Choroid plexus epithelial cell (primary cell): ENCODE measurements around the gene ZNF672.
"Not testable (repeated sequence)": the region's sequence is repeated elsewhere in the genome, so short reads cannot be mapped to it uniquely, and the experiment has no call there.

Experiments
- DNase-seq: peaks from one replicate; pipeline ENCODE4 v3.0.0-alpha.2; 2010; ENCODE audit warnings: low read depth
- H3K4me3 ChIP-seq: 2 replicates; pipeline ENCODE4 v1.5.1; 2011; ENCODE audit warnings: low read depth, mild to moderate bottlenecking, control low read depth, low read length, moderate library complexity
- TF ChIP-seq, protein P1 (sequence below): conservative IDR thresholded peaks from 2 replicates; pipeline ENCODE4 v1.5.1; 2011; ENCODE audit warnings: low read depth, mild to moderate bottlenecking, control low read depth, inconsistent platforms, low read length, moderate library complexity

The ZNF672 gene

DNA sequence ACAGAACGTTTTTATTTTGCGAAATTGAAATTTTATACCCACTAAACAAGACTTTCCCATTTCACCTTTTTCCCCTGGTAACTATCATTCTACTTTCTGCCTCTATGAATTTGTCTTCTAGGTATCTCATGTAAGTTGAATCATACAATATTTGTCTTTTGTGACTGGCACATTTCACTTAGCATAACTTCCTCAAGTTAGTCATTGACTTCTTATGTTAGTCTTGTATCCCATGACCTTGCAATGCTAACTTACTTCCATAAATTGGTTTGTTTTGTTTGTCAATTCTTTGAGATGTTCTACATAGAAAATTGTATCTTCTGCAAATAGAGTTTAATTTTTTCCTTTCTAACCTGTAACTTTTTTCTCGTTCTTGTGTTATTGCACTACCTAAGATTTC lies 39.2 kb upstream of the ZNF672 start:
- no peak overlapping the region for H3K4me3 ChIP-seq
- TF ChIP-seq, protein P1, sequence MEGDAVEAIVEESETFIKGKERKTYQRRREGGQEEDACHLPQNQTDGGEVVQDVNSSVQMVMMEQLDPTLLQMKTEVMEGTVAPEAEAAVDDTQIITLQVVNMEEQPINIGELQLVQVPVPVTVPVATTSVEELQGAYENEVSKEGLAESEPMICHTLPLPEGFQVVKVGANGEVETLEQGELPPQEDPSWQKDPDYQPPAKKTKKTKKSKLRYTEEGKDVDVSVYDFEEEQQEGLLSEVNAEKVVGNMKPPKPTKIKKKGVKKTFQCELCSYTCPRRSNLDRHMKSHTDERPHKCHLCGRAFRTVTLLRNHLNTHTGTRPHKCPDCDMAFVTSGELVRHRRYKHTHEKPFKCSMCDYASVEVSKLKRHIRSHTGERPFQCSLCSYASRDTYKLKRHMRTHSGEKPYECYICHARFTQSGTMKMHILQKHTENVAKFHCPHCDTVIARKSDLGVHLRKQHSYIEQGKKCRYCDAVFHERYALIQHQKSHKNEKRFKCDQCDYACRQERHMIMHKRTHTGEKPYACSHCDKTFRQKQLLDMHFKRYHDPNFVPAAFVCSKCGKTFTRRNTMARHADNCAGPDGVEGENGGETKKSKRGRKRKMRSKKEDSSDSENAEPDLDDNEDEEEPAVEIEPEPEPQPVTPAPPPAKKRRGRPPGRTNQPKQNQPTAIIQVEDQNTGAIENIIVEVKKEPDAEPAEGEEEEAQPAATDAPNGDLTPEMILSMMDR, result no peak
- DNase-seq, result no peak

- no peak overlapping the region for H3K4me3 ChIP-seq
Measured at GRCh38 chr1:248800459-248800858, 37.6 kb upstream of the ZNF672 start.

DNA sequence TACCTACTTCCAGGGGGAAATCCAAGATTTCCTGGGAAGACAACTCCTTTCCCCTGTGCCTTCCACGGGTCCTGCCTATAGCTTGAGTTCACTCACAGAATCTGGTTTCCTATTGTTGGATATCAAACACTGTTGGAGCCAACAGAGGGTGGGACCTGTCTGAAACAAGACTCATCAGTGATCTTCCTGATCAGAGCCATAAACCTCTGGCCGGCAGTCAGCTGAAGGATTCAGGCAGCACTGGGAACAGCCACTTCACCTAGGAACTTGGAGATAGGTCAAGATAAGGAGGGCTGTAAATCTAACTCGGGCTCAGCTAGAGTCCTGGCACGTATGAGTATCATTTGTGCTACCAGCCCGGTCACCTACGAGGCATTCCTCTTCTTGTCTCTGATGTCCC lies 35.6 kb upstream of the ZNF672 start:
- no peak overlapping the region for H3K4me3 ChIP-seq
- no peak for DNase-seq
- TF ChIP-seq, protein P1, result no peak

More at GRCh38 chr1:248800459-248800858, 37.6 kb upstream of the ZNF672 start:
- DNase-seq, result no peak
- TF ChIP-seq, protein P1, result no peak

DNA sequence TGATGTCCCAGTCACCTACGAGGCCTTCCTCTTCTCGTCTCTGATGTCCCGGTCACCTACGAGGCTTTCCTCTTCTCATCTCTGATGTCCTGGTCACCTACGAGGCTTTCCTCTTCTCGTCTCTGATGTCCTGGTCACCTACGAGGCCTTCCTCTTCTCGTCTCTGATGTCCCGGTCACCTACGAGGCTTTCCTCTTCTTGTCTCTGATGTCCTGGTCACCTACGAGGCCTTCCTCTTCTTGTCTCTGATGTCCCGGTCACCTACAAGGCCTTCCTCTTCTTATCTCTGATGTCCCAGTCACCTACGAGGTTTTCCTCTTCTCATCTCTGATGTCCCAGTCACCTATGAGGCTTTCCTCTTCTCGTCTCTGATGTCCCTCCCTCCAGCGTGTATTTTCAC lies 34.5 kb upstream of the ZNF672 start:
- DNase-seq, H3K4me3 ChIP-seq: not testable (repeated sequence)

DNA sequence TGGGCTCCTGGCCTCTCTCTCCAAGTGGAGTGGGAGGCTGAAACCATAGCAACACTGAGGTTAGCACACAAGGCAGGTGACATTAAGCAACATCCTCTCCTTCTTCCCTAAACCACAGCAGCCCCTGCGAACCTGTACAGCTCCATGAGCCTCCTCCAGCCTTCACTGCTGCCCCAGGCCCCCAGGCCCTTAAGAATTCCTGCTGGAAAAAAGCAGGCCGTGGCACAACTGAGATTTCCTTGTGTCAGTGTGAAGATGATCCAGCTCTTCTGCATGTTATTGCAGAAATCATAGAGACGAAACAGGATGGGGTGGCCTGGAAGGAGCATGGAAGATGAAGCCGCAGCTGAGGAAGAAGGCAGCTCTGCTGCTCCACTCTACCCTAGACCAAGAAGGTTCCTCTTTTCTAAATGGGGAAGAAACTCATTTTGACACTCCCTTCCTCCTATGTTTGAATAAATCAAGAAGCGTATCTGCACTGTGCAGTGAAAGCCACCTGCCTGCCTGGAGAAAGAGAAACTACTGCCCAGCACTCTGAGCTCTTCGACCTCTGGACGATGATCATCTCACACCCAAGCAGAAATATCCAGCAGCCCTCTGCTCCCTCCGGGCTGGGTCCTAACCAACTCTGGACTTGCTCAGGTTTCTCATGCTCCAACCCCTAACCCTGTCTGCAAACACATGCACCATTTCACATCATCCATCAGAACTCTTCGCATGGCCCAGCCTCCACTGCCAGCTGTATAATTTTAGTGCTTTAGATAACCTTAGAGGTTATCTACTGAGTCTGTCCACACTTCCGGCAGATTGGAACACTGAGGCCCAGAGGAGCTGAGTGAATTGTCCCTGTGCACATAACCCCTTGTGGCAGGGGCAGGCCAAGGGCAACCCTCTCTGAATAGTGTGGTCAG lies 33.0 kb upstream of the ZNF672 start:
- DNase-seq, result no peak
- TF ChIP-seq, protein P1, result no peak
- H3K4me3 ChIP-seq, result no peak overlapping the region

- H3K4me3 ChIP-seq, result no peak overlapping the region
- TF ChIP-seq, protein P1, result no peak
- DNase-seq, result peak; percentile 18
Measured at GRCh38 chr1:248805876-248806275, 32.1 kb upstream of the ZNF672 start.

DNA sequence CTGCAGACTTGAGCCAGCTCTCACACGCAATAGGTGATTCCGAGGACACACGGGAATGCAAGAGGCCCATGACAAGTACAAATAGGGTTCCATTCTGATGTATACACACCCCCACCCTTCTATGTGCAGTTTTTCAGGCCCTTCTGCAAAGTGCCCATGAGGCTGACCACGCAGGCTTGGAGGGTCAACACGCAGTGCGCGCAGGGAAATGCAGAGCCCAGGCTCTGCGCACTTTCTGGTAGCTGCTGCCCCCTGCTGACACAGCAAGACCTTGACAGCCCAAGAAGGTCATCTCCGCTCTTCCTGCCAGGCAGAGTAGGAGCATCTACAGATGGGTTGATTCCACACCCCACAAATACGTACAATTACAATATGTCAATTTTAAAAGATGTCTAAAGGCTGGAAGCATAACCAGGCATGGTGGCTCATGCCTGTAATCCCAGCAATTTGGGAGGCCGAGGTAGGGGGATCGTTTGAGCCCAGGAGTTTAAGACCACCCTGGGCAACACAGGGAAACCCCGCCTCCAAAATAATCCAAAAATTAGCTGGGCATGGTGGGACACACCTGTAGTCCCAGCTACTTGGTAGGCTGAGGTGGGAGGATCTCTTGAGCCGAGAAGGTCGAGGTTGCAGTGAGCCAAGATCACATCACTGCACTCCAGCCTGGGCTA lies 30.8 kb upstream of the ZNF672 start:
- no peak overlapping the region for H3K4me3 ChIP-seq
- TF ChIP-seq, protein P1, result peak; percentile 75
- DNase-seq, result peak; percentile 48
